Measurements from ENCODE around the gene DLEC1. TPM values are rescaled to one million over a fixed set of nuclear protein-coding genes. Genes with fewer than 3 reads are reported as not detected.
A peak's percentile ranks its signal among the peaks of the same experiment; 100 is the strongest.

Gene DLEC1
- total and polyA plus RNA-seq, 2 of the 4 experiments (the other 2 are of a cell fraction): 0.03 TPM; not detected in 1

- ATAC-seq (ENCODE audit: low read depth): no peak
Measured at GRCh38 chr3:38028621-38029361, 10.2 kb upstream of the DLEC1 start.

More at GRCh38 chr3:38028621-38029361, 10.2 kb upstream of the DLEC1 start:
- H4K20me1 ChIP-seq (ENCODE audit: insufficient read depth, low read length): no peaks in the 10 kb centered on the region; the same call in none of the 2 replicates
- no peak overlapping the region for H4K5ac ChIP-seq (ENCODE audit: low read depth, low read length)
- H3K56ac ChIP-seq (ENCODE audit: extremely low read depth, insufficient read depth, low read length): no peak overlapping the region
- H3K4me3 ChIP-seq (ENCODE audit: insufficient read depth, low read depth, low read length): peak overlapping the region; percentile 60
- H2AFZ ChIP-seq (replicated peaks; ENCODE audit: low read length, poor library complexity): peak overlapping the region; percentile 93
- no TSS peak for BruUV-seq (replicated peaks)
- H3K79me1 ChIP-seq (ENCODE audit: low read depth in 1 of 2, low read length in 2 of 2): peaks cover 3 to 14% of the 10 kb centered on the region in 2 experiments; a peak in 2 of 4 replicates
- H4K91ac ChIP-seq (ENCODE audit: insufficient read depth, low read depth, low read length): no peak overlapping the region
- intact Hi-C loops (cut with micrococcal nuclease) (no loop called here), in situ Hi-C loops (cut with MboI; ENCODE audit: low sequenced_read_pairs) (no loop called here), dilution Hi-C loops (cut with HindIII; ENCODE audit: low sequenced_read_pairs, unreplicated experiment) (no loop called here)
- no peak overlapping the region for H3K18ac ChIP-seq (ENCODE audit: low read depth, low read length)
- WGBS, 2 experiments (ENCODE audit: extremely low coverage in 2 of 2, insufficient read length in 1 of 2): 25% methylated on average over 2 of the region's 45 CpGs; no CpG with 5 or more reads in 1 of the 2 experiments
- no peak for TF ChIP-seq BHLHE40 (IDR thresholded peaks at IDR 0.05; ENCODE audit: low read depth, low read length)
- no peak for TF ChIP-seq RCOR1 (IDR thresholded peaks at IDR 0.05; ENCODE audit: insufficient replicate concordance, low read length)
- no peak for TF ChIP-seq MAFK (IDR thresholded peaks at IDR 0.05; ENCODE audit: low read depth, low read length)
- no peak for TF ChIP-seq USF2 (IDR thresholded peaks at IDR 0.05; ENCODE audit: low read depth, low read length)
- no peak for TF ChIP-seq ELK1 (IDR thresholded peaks at IDR 0.05; ENCODE audit: borderline replicate concordance, low read depth, low read length)
- TF ChIP-seq CHD1 (IDR thresholded peaks at IDR 0.05; ENCODE audit: low read depth, low read length): no peak
- H2BK15ac ChIP-seq (ENCODE audit: low read depth, low read length): no peak overlapping the region
- no peak overlapping the region; the same call in 1 of the 2 replicates for H3K14ac ChIP-seq (replicated peaks; ENCODE audit: low read depth, low read length)
- H3K23ac ChIP-seq (ENCODE audit: low read depth, low read length): no peak overlapping the region
- ChIA-PET POLR2A (ENCODE audit: unreplicated experiment) (no interaction called here), CTCF (no interaction called here)
- no peak overlapping the region for H2BK20ac ChIP-seq (ENCODE audit: low read depth, low read length)
- no peak overlapping the region for H2AK5ac ChIP-seq (ENCODE audit: low read depth, low read length)
- H3K27me3 ChIP-seq (ENCODE audit: control insufficient read depth, insufficient read depth, low read length): no peaks in the 10 kb centered on the region
- peaks cover 6% of the 10 kb centered on the region for H3K9me1 ChIP-seq (ENCODE audit: insufficient read depth, low read length)
- H2BK5ac ChIP-seq (ENCODE audit: low read depth, low read length, poor library complexity, severe bottlenecking): no peak overlapping the region
- DNase-seq: no peak
- H3K36me3 ChIP-seq (ENCODE audit: control insufficient read depth, insufficient read depth, low read length): no peaks in the 10 kb centered on the region
- H3K4me2 ChIP-seq (ENCODE audit: low read depth, low read length): peak overlapping the region; percentile 35
- 0 out of 2 replicates have a peak overlapping the region, but pooled peaks have one; percentile 15 for H3K9ac ChIP-seq (ENCODE audit: low read depth, low read length)
- peak overlapping the region; percentile 6 for H3K4ac ChIP-seq (ENCODE audit: low read depth, low read length)
- no peak overlapping the region for H3K27ac ChIP-seq (ENCODE audit: insufficient read depth, low read length)
- peaks cover 9% of the 10 kb centered on the region for H3K4me1 ChIP-seq (ENCODE audit: control insufficient read depth, insufficient read depth, low read length)
- peak overlapping the region; percentile 89 for H2AK9ac ChIP-seq (replicated peaks; ENCODE audit: low read depth, low read length, poor library complexity)
- peak overlapping the region; percentile 10 to 13; a peak in 1 of 4 replicates for H4K8ac ChIP-seq (ENCODE audit: low read depth in 2 of 2, low read length in 2 of 2)
- no peak overlapping the region for H2BK120ac ChIP-seq (ENCODE audit: low read depth, low read length)
- H3K9me3 ChIP-seq (ENCODE audit: control insufficient read depth, insufficient read depth, low read length): no peaks in the 10 kb centered on the region
